ENCODE results near the gene LDHA.

- TF ChIP-seq POLR2A (IDR thresholded peaks at IDR 0.05; ENCODE audit: low read depth, low read length) = peak; percentile 67; the same call in 1 of the 2 replicates
- TF ChIP-seq SPI1 (IDR thresholded peaks at IDR 0.05; ENCODE audit: low read depth, low read length) = peak; percentile 44
- no peak for TF ChIP-seq POU2F2 (IDR thresholded peaks at IDR 0.05; ENCODE audit: low read depth, low read length)
- peak; percentile 38; the same call in 1 of the 2 replicates for TF ChIP-seq POLR2AphosphoS5 (IDR thresholded peaks at IDR 0.05; ENCODE audit: low read depth, low read length)
Observed at GRCh38 chr11:18384157-18384641, 10.2 kb upstream of the LDHA start.

Measured in GM12891 (cell line).